Left ventricle myocardium inferior (tissue), 1 donor: ENCODE data around the gene C10orf67. TPM values are rescaled to one million over a fixed set of nuclear protein-coding genes. Genes with fewer than 3 reads are reported as not detected.

Experiments used
- DNase-seq: peaks from one replicate; pipeline ENCODE4 v3.0.0-alpha.2; 2020
- H3K27ac ChIP-seq: fragments of 200-600 bp; replicated peaks from 2 replicates; pipeline ENCODE4 v1.8.0; 2021
- H3K27me3 ChIP-seq: fragments of 200-600 bp; 2 replicates; pipeline ENCODE4 v1.8.0; 2021; ENCODE audit warnings: low read depth
- H3K36me3 ChIP-seq: fragments of 200-600 bp; 2 replicates; pipeline ENCODE4 v1.8.0; 2021
- H3K4me1 ChIP-seq: fragments of 200-600 bp; 2 replicates; pipeline ENCODE4 v1.8.0; 2021
- H3K4me3 ChIP-seq: fragments of 200-600 bp; 2 replicates; pipeline ENCODE4 v1.8.0; 2021; ENCODE audit warnings: mild to moderate bottlenecking, moderate library complexity
- H3K9me3 ChIP-seq: fragments of 200-600 bp; replicated peaks from 2 replicates; pipeline ENCODE4 v1.8.0; 2021
- intact Hi-C: fragments of 100-400 bp; cut with micrococcal nuclease; formaldehyde crosslinking; loops from one replicate; pipeline ENCODE4 v1.11.0; 2022
- total RNA-seq: library from RNA; stranded (reverse); fragmentation: NEBNext Ultra II Directional; extraction: Animal tissue kit (Norgen Biotek cat#: 25700); gene quantifications from one replicate; pipeline ENCODE4 v1.2.1, GENCODE V29; 2021
- TF ChIP-seq, protein P1 (sequence below): fragments of 200-600 bp; IDR thresholded peaks from 2 replicates; pipeline ENCODE4 v1.8.0; 2021; ENCODE audit warnings: antibody characterized with exemption, mild to moderate bottlenecking, borderline replicate concordance
- donor health status: DM: no; HTN: yes; CAD: no; lungs with severe emphysema.

C10orf67 gene
- total RNA-seq, 1 donor from 2014 or later, result 0.36 TPM

DNA sequence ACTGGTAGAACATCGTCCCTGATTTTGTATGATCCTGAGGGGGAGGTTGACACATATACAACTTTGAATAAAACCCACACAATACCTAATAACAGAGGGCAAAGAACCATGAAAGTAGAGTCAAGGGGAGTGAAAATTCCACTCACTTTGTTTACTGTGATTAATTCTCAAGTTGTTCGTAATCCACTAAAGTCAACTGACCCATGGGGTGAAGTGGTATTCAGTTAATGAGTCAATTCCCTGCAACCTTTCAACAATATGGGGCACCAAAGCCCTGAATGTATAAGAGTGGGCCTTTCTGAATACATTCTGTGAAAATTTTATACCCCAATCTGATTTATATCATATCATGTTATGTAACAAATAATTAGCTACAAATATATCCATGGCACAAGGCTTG lies 39.0 kb upstream of the C10orf67 start:
- TF ChIP-seq, protein P1, sequence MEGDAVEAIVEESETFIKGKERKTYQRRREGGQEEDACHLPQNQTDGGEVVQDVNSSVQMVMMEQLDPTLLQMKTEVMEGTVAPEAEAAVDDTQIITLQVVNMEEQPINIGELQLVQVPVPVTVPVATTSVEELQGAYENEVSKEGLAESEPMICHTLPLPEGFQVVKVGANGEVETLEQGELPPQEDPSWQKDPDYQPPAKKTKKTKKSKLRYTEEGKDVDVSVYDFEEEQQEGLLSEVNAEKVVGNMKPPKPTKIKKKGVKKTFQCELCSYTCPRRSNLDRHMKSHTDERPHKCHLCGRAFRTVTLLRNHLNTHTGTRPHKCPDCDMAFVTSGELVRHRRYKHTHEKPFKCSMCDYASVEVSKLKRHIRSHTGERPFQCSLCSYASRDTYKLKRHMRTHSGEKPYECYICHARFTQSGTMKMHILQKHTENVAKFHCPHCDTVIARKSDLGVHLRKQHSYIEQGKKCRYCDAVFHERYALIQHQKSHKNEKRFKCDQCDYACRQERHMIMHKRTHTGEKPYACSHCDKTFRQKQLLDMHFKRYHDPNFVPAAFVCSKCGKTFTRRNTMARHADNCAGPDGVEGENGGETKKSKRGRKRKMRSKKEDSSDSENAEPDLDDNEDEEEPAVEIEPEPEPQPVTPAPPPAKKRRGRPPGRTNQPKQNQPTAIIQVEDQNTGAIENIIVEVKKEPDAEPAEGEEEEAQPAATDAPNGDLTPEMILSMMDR, result no peak
- Histone ChIP-seq H3K4me1 (no peaks in the 10 kb centered on the region), H3K4me3 (no peak overlapping the region), H3K36me3 (no peaks in the 10 kb centered on the region), H3K27me3 (no peaks in the 10 kb centered on the region), H3K9me3 (no peaks in the 10 kb centered on the region), H3K27ac (no peak overlapping the region)
- intact Hi-C loops, result no loop called here
- DNase-seq, result no peak

DNA sequence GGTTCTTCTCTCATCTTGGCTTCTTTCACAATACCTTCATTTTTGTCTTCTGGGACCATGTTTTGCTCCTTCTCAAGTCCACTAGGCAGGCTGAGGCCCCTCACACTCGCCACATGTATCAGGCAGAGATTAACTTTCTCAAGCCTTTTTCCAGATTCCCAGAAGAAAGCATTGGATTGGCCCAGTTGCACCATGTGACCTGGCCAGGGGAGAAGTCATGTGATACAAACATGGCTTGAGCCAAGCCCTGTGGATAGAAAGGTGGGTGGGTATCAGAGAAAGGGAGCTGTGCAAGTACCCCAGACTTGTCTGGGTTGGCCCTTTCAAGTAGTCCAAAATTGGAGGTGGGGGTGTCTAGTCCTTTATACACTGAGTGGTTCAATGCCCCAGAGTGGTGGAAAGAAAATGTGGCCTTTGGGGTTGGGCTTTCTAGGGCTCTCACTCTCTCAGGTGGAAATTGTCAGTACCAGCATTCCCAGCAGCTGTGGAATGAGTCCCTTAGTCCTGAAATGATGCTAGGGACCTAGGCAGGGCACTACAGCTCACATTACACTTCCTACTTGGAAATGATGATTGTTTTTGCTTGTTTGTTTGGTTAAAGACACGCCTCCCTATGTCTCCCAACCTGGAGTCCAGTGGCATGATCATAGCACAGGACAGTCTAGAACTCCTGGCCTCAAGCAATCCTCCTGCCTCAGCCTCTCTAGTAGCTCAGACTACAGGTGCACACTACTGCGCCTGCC lies 36.9 kb upstream of the C10orf67 start:
- Histone ChIP-seq H3K36me3 (no peaks in the 10 kb centered on the region), H3K27ac (no peak overlapping the region), H3K27me3 (no peaks in the 10 kb centered on the region), H3K4me1 (no peaks in the 10 kb centered on the region), H3K4me3 (no peak overlapping the region), H3K9me3 (no peaks in the 10 kb centered on the region)
- intact Hi-C loops, result no loop called here
- TF ChIP-seq, protein P1, result no peak
- no peak for DNase-seq

DNA sequence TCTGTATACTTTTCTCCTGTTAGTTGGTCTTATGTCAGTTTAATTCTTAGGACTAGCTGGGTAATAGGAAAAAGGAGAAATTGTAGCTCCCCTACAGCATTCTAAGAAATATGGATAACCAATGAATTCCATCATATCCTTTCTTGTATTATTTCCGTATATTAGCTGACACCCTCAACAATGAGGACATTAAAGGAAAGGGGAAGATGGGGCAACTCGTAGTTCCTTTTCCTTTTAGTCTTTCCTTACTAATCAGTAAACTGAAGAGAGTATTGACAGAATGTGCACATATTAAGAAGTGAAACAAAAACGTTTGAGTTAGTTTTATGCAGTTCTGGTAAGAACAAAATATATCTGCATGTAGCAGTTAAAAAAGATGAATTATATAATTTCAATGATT lies 35.1 kb upstream of the C10orf67 start:
- H3K9me3 ChIP-seq, result no peaks in the 10 kb centered on the region
- no peaks in the 10 kb centered on the region for H3K27me3 ChIP-seq
- no peak for DNase-seq
- H3K4me3 ChIP-seq, result no peak overlapping the region
- H3K27ac ChIP-seq, result no peak overlapping the region
- no peaks in the 10 kb centered on the region for H3K4me1 ChIP-seq
- H3K36me3 ChIP-seq, result no peaks in the 10 kb centered on the region
- intact Hi-C loops, result no loop called here
- TF ChIP-seq, protein P1, result no peak

DNA sequence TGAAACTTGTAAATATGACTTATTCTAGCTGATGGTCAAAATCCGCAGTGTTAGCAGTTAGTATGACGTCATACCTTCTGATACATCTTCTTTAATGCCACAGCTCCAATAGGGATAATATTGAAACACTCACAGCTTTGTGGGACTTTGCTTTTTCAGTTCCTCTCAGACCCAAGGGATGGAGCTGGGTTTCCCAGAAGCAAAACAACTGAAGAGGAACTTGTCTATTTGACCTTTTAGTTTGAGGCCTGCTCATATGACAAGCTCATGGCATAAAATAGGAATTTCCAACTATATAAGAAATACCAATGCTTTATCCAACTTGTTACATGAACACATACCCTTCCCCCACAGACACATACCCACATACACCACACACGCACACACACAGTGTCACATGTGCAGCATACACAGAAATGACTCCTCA lies 31.6 kb upstream of the C10orf67 start:
- DNase-seq, result no peak
- H3K9me3 ChIP-seq, result no peaks in the 10 kb centered on the region
- H3K27ac ChIP-seq, result no peak overlapping the region
- H3K36me3 ChIP-seq, result no peaks in the 10 kb centered on the region
- TF ChIP-seq, protein P1, result no peak
- intact Hi-C loops, result no loop called here
- no peaks in the 10 kb centered on the region for H3K4me1 ChIP-seq
- no peaks in the 10 kb centered on the region for H3K27me3 ChIP-seq
- H3K4me3 ChIP-seq, result no peak overlapping the region

DNA sequence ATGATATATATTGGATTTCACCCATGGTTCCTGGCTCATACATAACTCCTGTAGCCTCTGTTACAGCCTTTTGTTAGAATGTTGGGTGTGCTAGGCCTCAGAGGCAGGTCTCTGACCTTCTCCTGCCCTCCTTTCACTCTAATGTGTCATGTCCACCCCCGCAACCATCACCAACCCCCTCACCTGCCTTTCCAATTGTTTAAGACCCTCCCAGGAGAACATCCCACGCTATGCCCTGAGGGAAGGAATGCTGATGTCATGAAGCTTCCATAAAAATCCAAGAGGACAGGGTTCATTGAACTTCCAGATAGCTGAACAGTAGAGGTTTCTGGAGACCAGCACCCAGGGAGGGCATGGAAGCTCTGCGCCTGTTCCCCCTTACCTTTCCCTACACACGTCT lies 30.8 kb upstream of the C10orf67 start:
- intact Hi-C loops, result no loop called here
- DNase-seq, result no peak
- Histone ChIP-seq H3K4me1 (peaks cover 2% of the 10 kb centered on the region), H3K9me3 (no peaks in the 10 kb centered on the region), H3K4me3 (no peak overlapping the region), H3K27me3 (no peaks in the 10 kb centered on the region), H3K27ac (no peak overlapping the region), H3K36me3 (no peaks in the 10 kb centered on the region)
- TF ChIP-seq, protein P1, result no peak
